Measurements from ENCODE around the gene MFAP5. TPM values are rescaled to one million over a fixed set of nuclear protein-coding genes. Genes with fewer than 3 reads are reported as not detected.

Gene MFAP5
- total RNA-seq, 1 experiment from 2014 or later, result not detected

DNA sequence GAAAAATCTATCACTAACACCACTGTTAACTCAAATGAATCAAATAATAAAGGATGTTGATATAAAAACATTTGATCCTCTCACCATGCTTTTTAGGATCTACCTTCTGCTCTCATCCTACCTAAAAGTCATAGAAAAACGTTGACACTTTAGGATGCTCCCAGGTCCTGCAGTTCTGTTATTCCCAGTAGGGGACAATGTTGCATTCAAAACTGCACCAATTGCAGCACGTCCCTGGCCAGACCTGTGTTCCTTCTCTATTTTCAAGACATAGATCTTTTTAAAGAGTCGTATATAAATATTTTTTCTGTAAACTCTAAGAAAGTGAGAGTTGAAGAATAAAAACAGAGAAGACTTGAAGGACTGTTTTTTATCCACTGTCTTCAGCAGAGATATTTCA is 58.8 kb downstream of the MFAP5 start:
- TF ChIP-seq, protein P1, sequence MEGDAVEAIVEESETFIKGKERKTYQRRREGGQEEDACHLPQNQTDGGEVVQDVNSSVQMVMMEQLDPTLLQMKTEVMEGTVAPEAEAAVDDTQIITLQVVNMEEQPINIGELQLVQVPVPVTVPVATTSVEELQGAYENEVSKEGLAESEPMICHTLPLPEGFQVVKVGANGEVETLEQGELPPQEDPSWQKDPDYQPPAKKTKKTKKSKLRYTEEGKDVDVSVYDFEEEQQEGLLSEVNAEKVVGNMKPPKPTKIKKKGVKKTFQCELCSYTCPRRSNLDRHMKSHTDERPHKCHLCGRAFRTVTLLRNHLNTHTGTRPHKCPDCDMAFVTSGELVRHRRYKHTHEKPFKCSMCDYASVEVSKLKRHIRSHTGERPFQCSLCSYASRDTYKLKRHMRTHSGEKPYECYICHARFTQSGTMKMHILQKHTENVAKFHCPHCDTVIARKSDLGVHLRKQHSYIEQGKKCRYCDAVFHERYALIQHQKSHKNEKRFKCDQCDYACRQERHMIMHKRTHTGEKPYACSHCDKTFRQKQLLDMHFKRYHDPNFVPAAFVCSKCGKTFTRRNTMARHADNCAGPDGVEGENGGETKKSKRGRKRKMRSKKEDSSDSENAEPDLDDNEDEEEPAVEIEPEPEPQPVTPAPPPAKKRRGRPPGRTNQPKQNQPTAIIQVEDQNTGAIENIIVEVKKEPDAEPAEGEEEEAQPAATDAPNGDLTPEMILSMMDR (conservative IDR thresholded peaks at IDR 0.05; ENCODE audit: low read depth, low read length), result no peak; the same call in 1 of the 2 replicates
- TF ChIP-seq EZH2 (IDR thresholded peaks at IDR 0.05; ENCODE audit: low read length, unreplicated experiment) (no peak), EZH2phosphoT487 (IDR thresholded peaks at IDR 0.05; ENCODE audit: borderline replicate concordance, low read length) (no peak)
- Histone ChIP-seq H2AFZ (ENCODE audit: low read length) (no peak overlapping the region), H3K4me3 (ENCODE audit: low read length) (no peak overlapping the region), H3K9me3 (ENCODE audit: low read length) (no peaks in the 10 kb centered on the region), H3K4me1 (ENCODE audit: insufficient read depth, low read length) (no peaks in the 10 kb centered on the region), H3K79me2 (ENCODE audit: low read length) (no peaks in the 10 kb centered on the region), H3K9me2 (replicated peaks; ENCODE audit: low read length) (no peaks in the 10 kb centered on the region), H3F3A (ENCODE audit: low read length, unreplicated experiment) (no peaks in the 10 kb centered on the region), H3K36me3 (ENCODE audit: low read depth, low read length) (no peaks in the 10 kb centered on the region), H3K27me3 (ENCODE audit: low read length) (peaks cover 25% of the 10 kb centered on the region; the same call in 1 of the 2 replicates), H3K9ac (ENCODE audit: low read length) (no peak overlapping the region), H3K4me2 (ENCODE audit: low read length) (no peak overlapping the region), H4K20me1 (ENCODE audit: low read length) (no peaks in the 10 kb centered on the region), H3K27ac (ENCODE audit: low read length) (no peak overlapping the region)
- BruUV-seq (replicated peaks), result no TSS peak
- POLR2A ChIA-PET (ENCODE audit: unreplicated experiment), result no interaction called here
- CTCF ChIA-PET, result no interaction called here
- no peak for ATAC-seq
- intact Hi-C loops (cut with micrococcal nuclease), result no loop called here
- DNase-seq, result no peak

DNA sequence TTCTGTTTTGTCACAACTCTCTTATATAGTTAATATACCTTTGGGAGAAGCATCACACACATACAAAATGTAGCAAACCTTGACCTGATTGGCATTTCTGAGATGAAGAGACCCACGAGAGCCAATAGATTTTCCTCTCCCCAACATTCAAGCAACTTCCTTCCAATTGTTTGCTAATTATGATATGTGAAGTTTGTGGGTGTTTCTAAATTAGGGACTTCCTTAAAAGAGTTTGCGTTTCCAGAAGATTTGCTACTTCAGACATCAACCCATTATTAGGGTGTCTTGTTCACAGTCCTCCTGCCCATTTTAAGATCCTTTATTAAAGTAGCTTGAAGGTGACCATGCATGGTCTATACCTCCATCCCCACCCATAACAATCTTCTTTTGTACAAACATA is 59.3 kb downstream of the MFAP5 start:
- Histone ChIP-seq H3K27ac (ENCODE audit: low read length) (no peak overlapping the region), H3K27me3 (ENCODE audit: low read length) (peaks cover 25% of the 10 kb centered on the region; the same call in 1 of the 2 replicates), H4K20me1 (ENCODE audit: low read length) (no peaks in the 10 kb centered on the region), H3K4me2 (ENCODE audit: low read length) (no peak overlapping the region), H3K9me2 (replicated peaks; ENCODE audit: low read length) (no peaks in the 10 kb centered on the region), H3F3A (ENCODE audit: low read length, unreplicated experiment) (no peaks in the 10 kb centered on the region), H3K9ac (ENCODE audit: low read length) (no peak overlapping the region), H3K9me3 (ENCODE audit: low read length) (no peaks in the 10 kb centered on the region), H3K79me2 (ENCODE audit: low read length) (no peaks in the 10 kb centered on the region), H2AFZ (ENCODE audit: low read length) (no peak overlapping the region), H3K4me1 (ENCODE audit: insufficient read depth, low read length) (no peaks in the 10 kb centered on the region), H3K36me3 (ENCODE audit: low read depth, low read length) (no peaks in the 10 kb centered on the region), H3K4me3 (ENCODE audit: low read length) (no peak overlapping the region)
- no TSS peak for BruUV-seq (replicated peaks)
- ChIA-PET CTCF (no interaction called here), POLR2A (ENCODE audit: unreplicated experiment) (no interaction called here)
- no peak for TF ChIP-seq EZH2phosphoT487 (IDR thresholded peaks at IDR 0.05; ENCODE audit: borderline replicate concordance, low read length)
- TF ChIP-seq, protein P1 (conservative IDR thresholded peaks at IDR 0.05; ENCODE audit: low read depth, low read length), result no peak
- no peak for TF ChIP-seq EZH2 (IDR thresholded peaks at IDR 0.05; ENCODE audit: low read length, unreplicated experiment)
- intact Hi-C loops (cut with micrococcal nuclease), result no loop called here
- DNase-seq (no peak), ATAC-seq (no peak)

DNA sequence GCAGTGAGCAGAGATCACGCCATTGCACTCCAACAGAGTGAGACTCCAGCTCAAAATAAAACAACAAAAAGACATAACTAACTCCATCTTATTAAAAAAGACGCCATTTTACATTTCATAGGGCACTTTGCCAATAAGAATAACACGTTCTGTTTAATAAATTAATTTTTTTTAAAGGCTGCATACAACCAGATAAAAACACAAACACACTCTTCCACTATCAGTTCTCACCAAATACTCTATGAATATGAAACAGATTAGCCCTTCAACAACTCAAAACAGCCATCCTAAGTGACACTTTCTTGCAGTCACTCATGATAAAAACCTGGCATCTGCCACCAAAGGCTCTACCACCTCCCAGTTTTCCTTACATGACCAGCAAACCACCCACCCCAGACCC is 66.1 kb downstream of the MFAP5 start:
- ChIA-PET CTCF (no interaction called here), POLR2A (ENCODE audit: unreplicated experiment) (no interaction called here)
- Histone ChIP-seq H3K4me1 (ENCODE audit: insufficient read depth, low read length) (no peaks in the 10 kb centered on the region), H4K20me1 (ENCODE audit: low read length) (no peaks in the 10 kb centered on the region), H3K9me3 (ENCODE audit: low read length) (no peaks in the 10 kb centered on the region), H3K27me3 (ENCODE audit: low read length) (peaks cover 4% of the 10 kb centered on the region; the same call in 1 of the 2 replicates), H2AFZ (ENCODE audit: low read length) (no peak overlapping the region), H3K4me2 (ENCODE audit: low read length) (no peak overlapping the region), H3K36me3 (ENCODE audit: low read depth, low read length) (no peaks in the 10 kb centered on the region), H3K79me2 (ENCODE audit: low read length) (no peaks in the 10 kb centered on the region), H3K4me3 (ENCODE audit: low read length) (no peak overlapping the region), H3K9ac (ENCODE audit: low read length) (no peak overlapping the region), H3K27ac (ENCODE audit: low read length) (no peak overlapping the region), H3F3A (ENCODE audit: low read length, unreplicated experiment) (no peaks in the 10 kb centered on the region), H3K9me2 (replicated peaks; ENCODE audit: low read length) (no peaks in the 10 kb centered on the region)
- ATAC-seq (no peak), DNase-seq (no peak)
- intact Hi-C loops (cut with micrococcal nuclease), result no loop called here
- BruUV-seq (replicated peaks), result no TSS peak
- TF ChIP-seq EZH2 (IDR thresholded peaks at IDR 0.05; ENCODE audit: low read length, unreplicated experiment), result no peak
- no peak for TF ChIP-seq EZH2phosphoT487 (IDR thresholded peaks at IDR 0.05; ENCODE audit: borderline replicate concordance, low read length)
- TF ChIP-seq, protein P1 (conservative IDR thresholded peaks at IDR 0.05; ENCODE audit: low read depth, low read length), result no peak

Other genes with a start within 250 kb of the MFAP5 start
- gene CLEC6A, start 206.9 kb downstream of the MFAP5 start, total RNA-seq (2014; rRNA removed), result not detected in 2 replicates
- gene CLEC4D, start 149.3 kb downstream of the MFAP5 start, total RNA-seq (2014; rRNA removed), result not detected in 2 replicates
- not detected in 2 replicates for gene CLEC4E, start 121.9 kb downstream of the MFAP5 start, total RNA-seq (2014; rRNA removed)
- not detected in 2 replicates for gene AICDA, start 50.0 kb downstream of the MFAP5 start, total RNA-seq (2014; rRNA removed)
- gene RIMKLB, start 35.2 kb upstream of the MFAP5 start, total RNA-seq (2014; rRNA removed), result 1.3 and 4.9 TPM in 2 replicates
- gene A2ML1, start 159.8 kb upstream of the MFAP5 start, total RNA-seq (2014; rRNA removed), result 0.12 and 0.36 TPM in 2 replicates

All from PC-3 (cell line).